Measurements from ENCODE around the gene CYBC1. TPM values are rescaled to one million over a fixed set of nuclear protein-coding genes. Genes with fewer than 3 reads are reported as not detected.

CYBC1 gene
- total and polyA plus RNA-seq, 2 of the 8 experiments (the other 6 are each of a cell fraction or from before 2014, with no cell fraction given), result 74.6 to 81.4 TPM

DNA sequence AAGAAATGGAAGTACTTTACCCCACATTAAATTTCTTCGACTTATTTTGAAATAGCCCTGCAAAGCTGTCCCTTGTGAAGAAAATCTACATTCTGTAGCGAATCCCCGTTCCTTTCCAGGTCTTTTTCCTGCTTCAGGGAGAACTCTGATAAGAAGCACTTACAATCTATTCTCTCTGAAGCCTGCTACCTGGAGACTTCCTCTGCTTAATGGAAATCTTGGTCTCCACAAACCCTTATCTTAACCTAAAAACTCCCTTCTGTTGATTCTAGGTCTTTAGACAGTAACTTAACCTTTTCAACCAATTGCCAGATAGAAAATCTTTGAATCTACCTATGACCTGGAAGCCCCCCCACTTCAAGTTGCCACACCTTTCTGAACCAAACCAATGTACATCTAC is 1.6 kb upstream of the CYBC1 start:
- Histone ChIP-seq H3K9ac (replicated peaks in 1 of 4; ENCODE audit: extremely low read depth in 1 of 4, low read depth in 3 of 4, low read length in 3 of 4) (no peak overlapping the region), H2AK5ac (ENCODE audit: low read depth, low read length) (no peak overlapping the region), H3K4me2 (ENCODE audit: insufficient read depth in 1 of 2, low read depth in 2 of 2, low read length in 2 of 2) (no peak overlapping the region; a peak in 1 of 4 replicates), H3K14ac (ENCODE audit: insufficient read length) (no peak overlapping the region), H2AFZ (ENCODE audit: low read length) (no peak overlapping the region), H3K27me3 (replicated peaks in 1 of 4; ENCODE audit: control insufficient read depth in 3 of 4, extremely low read depth in 1 of 4, insufficient read depth in 3 of 4, low read length in 3 of 4) (no peaks in the 10 kb centered on the region), H3K18ac (ENCODE audit: extremely low read depth, low read length) (no peak overlapping the region), H3K9me3 (ENCODE audit: insufficient read depth in 2 of 2, low read depth in 1 of 2, low read length in 1 of 2) (peaks cover 2 to 10% of the 10 kb centered on the region in 2 experiments; a peak in 3 of 4 replicates), H3K4ac (replicated peaks; ENCODE audit: insufficient read length, low read depth, low read length) (no peak overlapping the region), H4K8ac (ENCODE audit: extremely low read depth, insufficient read depth, low read length) (no peak overlapping the region), H3K23me2 (ENCODE audit: low read depth, low read length) (peaks cover 4% of the 10 kb centered on the region; the same call in 1 of the 2 replicates), H3K4me3 (ENCODE audit: extremely low read depth in 1 of 4, insufficient read depth in 2 of 4, low read depth in 3 of 4, low read length in 4 of 4) (no peak overlapping the region), H2BK15ac (ENCODE audit: low read length) (no peak overlapping the region), H3K79me1 (ENCODE audit: low read depth, low read length) (no peaks in the 10 kb centered on the region; the same call in 1 of the 2 replicates), H2BK120ac (replicated peaks; ENCODE audit: low read depth, low read length) (no peak overlapping the region), H2BK5ac (ENCODE audit: low read depth, low read length) (no peak overlapping the region), H3K27ac (ENCODE audit: low read depth, low read length) (no peak overlapping the region), H4K91ac (replicated peaks; ENCODE audit: insufficient read length, low read length) (no peak overlapping the region), H4K20me1 (replicated peaks in 1 of 2; ENCODE audit: control insufficient read depth in 1 of 2, insufficient read depth in 2 of 2, low read length in 2 of 2) (peaks cover 0 to 4% of the 10 kb centered on the region in 2 experiments), H3K36me3 (ENCODE audit: control insufficient read depth in 2 of 4, insufficient read depth in 4 of 4, low read length in 3 of 4) (no peaks in the 10 kb centered on the region), H4K5ac (ENCODE audit: insufficient read length, low read depth, low read length) (no peak overlapping the region), H3K79me2 (ENCODE audit: control insufficient read depth in 1 of 2, insufficient read depth in 2 of 2, low read length in 2 of 2) (peaks cover 0 to 6% of the 10 kb centered on the region in 2 experiments; a peak in 1 of 4 replicates), H2BK12ac (ENCODE audit: low read depth, low read length) (no peak overlapping the region), H3K23ac (ENCODE audit: insufficient read length) (no peak overlapping the region), H3K4me1 (replicated peaks in 1 of 4; ENCODE audit: control insufficient read depth in 3 of 4, insufficient read depth in 4 of 4, low read length in 3 of 4) (peaks cover 0 to 9% (median 3%) of the 10 kb centered on the region in 4 experiments; a peak in 4 of 7 replicates), H3K56ac (replicated peaks; ENCODE audit: insufficient read length, low read depth, low read length) (no peak overlapping the region), H2BK20ac (ENCODE audit: low read length) (no peak overlapping the region)
- no peak for DNase-seq (ENCODE audit: low read depth in 1 of 2, low spot score in 2 of 2)
- no peak for FAIRE-seq
- POLR2A ChIA-PET (ENCODE audit: partially characterized antibody), result no interaction called here
- 90% methylated on average over 3 of the region's 3 CpGs; no CpG with 5 or more reads in 1 of the 2 experiments for whole genome bisulfite sequencing, 2 experiments (ENCODE audit: extremely low coverage in 1 of 2, insufficient coverage in 1 of 2, insufficient read length in 1 of 2, insufficient replicate concordance in 2 of 2, low coverage in 1 of 2, low lambda C conversion rate in 2 of 2, missing lambda C conversion rate in 1 of 2)
- CTCF ChIA-PET (ENCODE audit: partially characterized antibody), result no interaction called here
- TF ChIP-seq HDAC6 (IDR thresholded peaks at IDR 0.05; ENCODE audit: low read depth, low read length) (no peak), TAF7 (optimal IDR thresholded peaks at IDR 0.05; ENCODE audit: borderline replicate concordance, low read depth, low read length) (no peak)

Data from H1 (cell line).